ENCODE measurements around the gene PARD6A.

DNA sequence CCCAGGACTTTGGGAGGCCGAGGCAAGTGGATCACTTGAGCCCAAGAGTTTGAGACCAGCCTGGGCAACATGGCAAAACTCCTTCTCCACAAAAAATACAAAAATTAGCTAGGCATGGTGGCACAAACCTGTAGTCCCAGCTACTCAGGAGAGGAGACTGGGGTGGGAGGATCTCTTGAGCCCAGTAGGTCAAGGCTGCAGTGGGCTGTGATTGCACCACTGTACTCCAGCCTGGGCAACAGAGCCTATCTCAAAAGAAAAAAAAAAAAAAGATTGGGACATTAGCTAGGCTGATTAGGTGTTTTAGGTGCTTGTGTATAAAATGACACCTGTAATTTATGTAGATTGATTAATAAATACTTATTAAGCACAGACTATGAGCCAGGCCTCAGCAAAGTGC lies 48.3 kb downstream of the PARD6A start:
- TF ChIP-seq EZH2 (IDR thresholded peaks at IDR 0.05; ENCODE audit: insufficient read depth, poor library complexity, severe bottlenecking) (no peak), EZH2phosphoT487 (IDR thresholded peaks at IDR 0.05; ENCODE audit: insufficient read depth, low read depth) (no peak)

Measured in GM23248 (cell line).